IMR-90 (cell line): ENCODE results near the gene FGF7. TPM values are rescaled to one million over a fixed set of nuclear protein-coding genes. Genes with fewer than 3 reads are reported as not detected.

ENCODE experiments used
- ATAC-seq: fragments of 200-7000 bp; cut with Tn5 transposase; 2 replicates; pipeline ENCODE4 v1.9.1; 2020; ENCODE audit warnings: low read depth, mild to moderate bottlenecking, moderate library complexity
- BruUV-seq: library from RNA; stranded (reverse); fragments of 400-500 nt; replicated peaks from 2 replicates; lab custom pipeline; 2021; lab: Mats Ljungman, UMichigan
- CTCF ChIA-PET: fragments of 300-600 bp; formaldehyde crosslinking; extraction: SDS; loops from one replicate; lab custom pipeline; 2021; ENCODE audit warnings: antibody characterized with exemption; lab: Yijun Ruan, JAX
- POLR2A ChIA-PET: fragments of 300-600 bp; sonication (Branson Sonifier 250); formaldehyde crosslinking; loops from one replicate; lab custom pipeline; 2022; ENCODE audit warnings: antibody characterized with exemption; ENCODE audit not compliant: unreplicated experiment; lab: Charles Lee
- DNase-seq: peaks from one replicate; pipeline ENCODE4 v3.0.0; 2013
- H2AFZ ChIP-seq: replicated peaks from 2 replicates; pipeline ENCODE3; 2013; ENCODE audit warnings: low read length, mild to moderate bottlenecking; ENCODE audit not compliant: poor library complexity
- H2AK5ac ChIP-seq: 2 replicates; pipeline ENCODE4 v1.6.1; 2013; ENCODE audit warnings: low read depth, low read length, inconsistent platforms
- H2AK9ac ChIP-seq: replicated peaks from 2 replicates; pipeline ENCODE3; 2013; ENCODE audit warnings: mild to moderate bottlenecking, low read depth, low read length, moderate library complexity; ENCODE audit not compliant: poor library complexity
- H2BK120ac ChIP-seq: 2 replicates; pipeline ENCODE4 v1.6.1; 2013; ENCODE audit warnings: low read depth, low read length, inconsistent platforms
- H2BK15ac ChIP-seq: 3 replicates; pipeline ENCODE4 v1.6.1; 2013; ENCODE audit warnings: low read depth, low read length, inconsistent platforms
- H2BK20ac ChIP-seq: 2 replicates; pipeline ENCODE4 v1.6.1; 2013; ENCODE audit warnings: low read depth, mild to moderate bottlenecking, inconsistent platforms, low read length, moderate library complexity
- H2BK5ac ChIP-seq: 2 replicates; pipeline ENCODE4 v1.6.1; 2013; ENCODE audit warnings: mild to moderate bottlenecking, low read depth, low read length, inconsistent platforms; ENCODE audit not compliant: poor library complexity, severe bottlenecking
- H3K14ac ChIP-seq: replicated peaks from 2 replicates; pipeline ENCODE4 v1.6.1; 2013; ENCODE audit warnings: low read depth, low read length, inconsistent platforms
- H3K18ac ChIP-seq: 2 replicates; pipeline ENCODE4 v1.6.1; 2013; ENCODE audit warnings: low read depth, low read length, control low read depth
- H3K23ac ChIP-seq: 2 replicates; pipeline ENCODE4 v1.6.1; 2013; ENCODE audit warnings: low read depth, low read length, inconsistent platforms
- H3K27ac ChIP-seq: 2 replicates; pipeline ENCODE4 v1.5.1; 2013; ENCODE audit warnings: mild to moderate bottlenecking, control low read depth, low read length; ENCODE audit not compliant: insufficient read depth
- H3K27me3 ChIP-seq: 2 replicates; pipeline ENCODE4 v1.6.1; 2013; ENCODE audit warnings: low read length; ENCODE audit not compliant: control insufficient read depth, insufficient read depth
- H3K36me3 ChIP-seq: 2 replicates; pipeline ENCODE4 v1.6.1; 2013; ENCODE audit warnings: low read length, mixed read lengths; ENCODE audit not compliant: control insufficient read depth, insufficient read depth
- H3K4ac ChIP-seq: 2 replicates; pipeline ENCODE4 v1.6.1; 2013; ENCODE audit warnings: low read depth, low read length, inconsistent platforms
- H3K4me1 ChIP-seq: 2 replicates; pipeline ENCODE4 v1.6.1; 2013; ENCODE audit warnings: low read length, mixed read lengths; ENCODE audit not compliant: control insufficient read depth, insufficient read depth
- H3K4me2 ChIP-seq: 2 replicates; pipeline ENCODE4 v1.6.1; 2013; ENCODE audit warnings: low read depth, mild to moderate bottlenecking, control low read depth, low read length, moderate library complexity
- H3K4me3 ChIP-seq: 2 replicates; pipeline ENCODE4 v1.5.1; 2013; ENCODE audit warnings: low read depth, mild to moderate bottlenecking, control low read depth, low read length, moderate library complexity; ENCODE audit not compliant: insufficient read depth
- H3K56ac ChIP-seq: 2 replicates; pipeline ENCODE4 v1.6.1; 2013; ENCODE audit warnings: low read length, inconsistent platforms; ENCODE audit not compliant: insufficient read depth; ENCODE audit errors: extremely low read depth
- H3K79me1 ChIP-seq, 2 experiments: 2 replicates each; pipeline ENCODE4 v1.6.1; 2013; ENCODE audit warnings: low read length in 2 of 2, inconsistent platforms in 1 of 2, low read depth in 1 of 2
- H3K9ac ChIP-seq: 2 replicates; pipeline ENCODE4 v1.6.1; 2013; ENCODE audit warnings: low read depth, low read length, control low read depth
- H3K9me1 ChIP-seq: 2 replicates; pipeline ENCODE4 v1.6.1; 2013; ENCODE audit warnings: low read length, inconsistent platforms; ENCODE audit not compliant: insufficient read depth
- H3K9me3 ChIP-seq: 2 replicates; pipeline ENCODE4 v1.6.1; 2013; ENCODE audit warnings: low read length; ENCODE audit not compliant: control insufficient read depth, insufficient read depth
- H4K20me1 ChIP-seq: 2 replicates; pipeline ENCODE4 v1.6.1; 2013; ENCODE audit warnings: low read length, inconsistent platforms; ENCODE audit not compliant: insufficient read depth
- H4K5ac ChIP-seq: 2 replicates; pipeline ENCODE4 v1.6.1; 2013; ENCODE audit warnings: mild to moderate bottlenecking, low read depth, low read length, control low read depth
- H4K8ac ChIP-seq, 2 experiments: 2 replicates each; pipeline ENCODE4 v1.6.1; 2013; ENCODE audit warnings: low read depth in 2 of 2, low read length in 2 of 2, control low read depth in 1 of 2, inconsistent platforms in 1 of 2
- H4K91ac ChIP-seq: 2 replicates; pipeline ENCODE4 v1.6.1; 2013; ENCODE audit warnings: low read depth, low read length, inconsistent platforms; ENCODE audit not compliant: insufficient read depth
- BHLHE40 ChIP-seq: fragments of 150-350 bp; IDR thresholded peaks from 2 replicates; pipeline ENCODE4 v1.6.1; 2016; ENCODE audit warnings: mild to moderate bottlenecking, low read depth, low read length
- CEBPB ChIP-seq: IDR thresholded peaks from 2 replicates; pipeline ENCODE4 v1.6.1; 2012; ENCODE audit warnings: low read depth, low read length, improper control_type of control experiment
- CHD1 ChIP-seq: IDR thresholded peaks from 2 replicates; pipeline ENCODE4 v1.6.1; 2012; ENCODE audit warnings: low read depth, low read length, improper control_type of control experiment
- CTCF ChIP-seq: conservative IDR thresholded peaks from 2 replicates; pipeline ENCODE4 v1.5.1; 2012; ENCODE audit warnings: mild to moderate bottlenecking, low read depth, low read length, improper control_type of control experiment
- ELK1 ChIP-seq: fragments of 150-350 bp; IDR thresholded peaks from 2 replicates; pipeline ENCODE4 v1.6.1; 2016; ENCODE audit warnings: low read depth, mild to moderate bottlenecking, low read length, moderate library complexity, borderline replicate concordance
- FOS ChIP-seq: fragments of 150-350 bp; IDR thresholded peaks from 2 replicates; pipeline ENCODE4 v1.6.1; 2016; ENCODE audit warnings: low read depth, low read length
- MAFK ChIP-seq: IDR thresholded peaks from 2 replicates; pipeline ENCODE4 v1.6.1; 2012; ENCODE audit warnings: low read depth, low read length, improper control_type of control experiment
- MAZ ChIP-seq: IDR thresholded peaks from 2 replicates; pipeline ENCODE4 v1.6.1; 2012; ENCODE audit warnings: low read depth, mild to moderate bottlenecking, low read length, improper control_type of control experiment, moderate library complexity, borderline replicate concordance
- MXI1 ChIP-seq: IDR thresholded peaks from 2 replicates; pipeline ENCODE4 v1.6.1; 2012; ENCODE audit warnings: low read depth, mild to moderate bottlenecking, low read length, moderate library complexity, borderline replicate concordance
- NFE2L2 ChIP-seq: fragments of 150-350 bp; IDR thresholded peaks from 2 replicates; pipeline ENCODE4 v1.6.1; 2016; ENCODE audit warnings: low read depth, mild to moderate bottlenecking, low read length
- POLR2A ChIP-seq: IDR thresholded peaks from 2 replicates; pipeline ENCODE4 v1.6.1; 2012; ENCODE audit warnings: mild to moderate bottlenecking, low read depth, low read length
- RAD21 ChIP-seq: IDR thresholded peaks from 2 replicates; pipeline ENCODE4 v1.6.1; 2012; ENCODE audit warnings: low read length, improper control_type of control experiment
- RCOR1 ChIP-seq: IDR thresholded peaks from 2 replicates; pipeline ENCODE4 v1.6.1; 2012; ENCODE audit warnings: mild to moderate bottlenecking, low read length, improper control_type of control experiment; ENCODE audit not compliant: insufficient replicate concordance
- RFX5 ChIP-seq: IDR thresholded peaks from 2 replicates; pipeline ENCODE4 v1.8.0; 2012; ENCODE audit warnings: low read depth, mild to moderate bottlenecking, low read length, moderate library complexity
- SMC3 ChIP-seq: fragments of 150-350 bp; IDR thresholded peaks from 2 replicates; pipeline ENCODE4 v1.6.1; 2016; ENCODE audit warnings: low read depth, mild to moderate bottlenecking, antibody characterized with exemption, low read length, moderate library complexity
- USF2 ChIP-seq: fragments of 150-350 bp; IDR thresholded peaks from 2 replicates; pipeline ENCODE4 v1.6.1; 2017; ENCODE audit warnings: mild to moderate bottlenecking, antibody characterized with exemption, low read length, low read depth
- WGBS, 2 experiments: methylation state at CpG; one replicate each; pipeline versions ENCODE4 v1.1.5 to v1.1.7; 2013; ENCODE audit warnings: missing lambda C conversion rate in 2 of 2; ENCODE audit not compliant: insufficient read length in 1 of 2; ENCODE audit errors: extremely low coverage in 2 of 2; 5-methylcytosine and 5-hydroxymethylcytosine counted together
- dilution Hi-C: fragments of 300-500 bp; cut with HindIII; formaldehyde crosslinking; loops from one replicate; pipeline ENCODE4 v1.14.3; 2018; ENCODE audit warnings: low sequenced_read_pairs; ENCODE audit not compliant: unreplicated experiment
- in situ Hi-C: fragments of 300-500 bp; cut with MboI; formaldehyde crosslinking; loops from 3 replicates; pipeline ENCODE4 v1.14.3; 2019; ENCODE audit warnings: low sequenced_read_pairs, inconsistent platforms, mixed read lengths
- intact Hi-C: fragments of 100-400 bp; cut with micrococcal nuclease; formaldehyde crosslinking; loops from 2 replicates; pipeline ENCODE4 v1.10.0; 2022
- polyA plus RNA-seq, 3 experiments: library from polyadenylated mRNA; depleted of rRNA; stranded (reverse); fragments of >200 nt; gene quantifications; 2 replicates each; pipeline ENCODE4 v1.2.3, GENCODE V29; 2012; ENCODE audit warnings: low replicate concordance in 1 of 3
- total RNA-seq: library from RNA; depleted of rRNA; stranded (reverse); fragments of >200 nt; gene quantifications from 2 replicates; pipeline ENCODE4 v1.2.3, GENCODE V29; 2012

The FGF7 gene
- total and polyA plus RNA-seq, 2 of the 4 experiments (the other 2 are of a cell fraction) = 27.3 to 34.8 TPM

GRCh38 chr15:49464522-49464921 lies 41.5 kb downstream of the FGF7 start:
- Histone ChIP-seq H3K9ac (no peak overlapping the region), H3K14ac (no peak overlapping the region), H3K4me3 (no peak overlapping the region), H3K18ac (no peak overlapping the region), H3K4me2 (0 out of 2 replicates have a peak overlapping the region, but pooled peaks have one; percentile 12), H4K20me1 (no peaks in the 10 kb centered on the region), H2AFZ (no peak overlapping the region), H3K9me3 (no peaks in the 10 kb centered on the region), H3K27me3 (no peaks in the 10 kb centered on the region), H3K4me1 (peaks cover 8% of the 10 kb centered on the region; the same call in 1 of the 2 replicates), H3K36me3 (peaks cover 16% of the 10 kb centered on the region), H3K23ac (no peak overlapping the region), H2AK5ac (no peak overlapping the region), H3K79me1 (peaks cover 4 to 24% of the 10 kb centered on the region in 2 experiments; a peak in 3 of 4 replicates), H3K27ac (no peak overlapping the region), H3K9me1 (peaks cover 2% of the 10 kb centered on the region; the same call in 1 of the 2 replicates), H2BK20ac (no peak overlapping the region), H3K56ac (no peak overlapping the region), H2BK120ac (no peak overlapping the region), H4K8ac (no peak overlapping the region), H4K91ac (no peak overlapping the region), H4K5ac (no peak overlapping the region), H2BK5ac (peak overlapping the region; percentile 15), H2BK15ac (no peak overlapping the region), H3K4ac (no peak overlapping the region), H2AK9ac (no peak overlapping the region)
- no peak for ATAC-seq
- intact Hi-C loops (no loop called here), in situ Hi-C loops (no loop called here), dilution Hi-C loops (no loop called here)
- no peak for TF ChIP-seq CEBPB
- no peak for TF ChIP-seq MAFK
- no peak for TF ChIP-seq MAZ
- no peak for TF ChIP-seq FOS
- no peak for TF ChIP-seq CHD1
- TF ChIP-seq NFE2L2 = no peak
- no peak for TF ChIP-seq USF2
- no peak for TF ChIP-seq BHLHE40
- TF ChIP-seq CTCF = no peak
- no peak for TF ChIP-seq RCOR1
- TF ChIP-seq RFX5 = no peak
- no peak for TF ChIP-seq SMC3
- TF ChIP-seq POLR2A = no peak
- TF ChIP-seq MXI1 = no peak
- TF ChIP-seq RAD21 = no peak
- TF ChIP-seq ELK1 = no peak
- no CpG with 5 or more reads among the region's 3 CpGs for WGBS, 2 experiments
- no TSS peak for BruUV-seq
- DNase-seq = no peak
- POLR2A ChIA-PET = no interaction called here
- CTCF ChIA-PET = interaction anchor here (1.2 kb wide), 1 partner anchor 9 kb away, joined by 3 read pairs; no protein-coding TSS in a partner anchor
